SJCRH30 (cell line): ENCODE data around the gene MAOB. TPM values are rescaled to one million over a fixed set of nuclear protein-coding genes. Genes with fewer than 3 reads are reported as not detected.

Source experiments
- DNase-seq, 2 experiments: peaks; one replicate each; pipeline ENCODE4 v3.0.0-alpha.2; 2015 to 2020
- H3K27ac ChIP-seq: fragments of 250-450 bp; sonication (Bioruptor Pico); 2 replicates; pipeline ENCODE4 v1.5.1; 2020; ENCODE audit warnings: mild to moderate bottlenecking, moderate library complexity
- H3K27me3 ChIP-seq: fragments of 250-450 bp; sonication (Bioruptor Pico); 2 replicates; pipeline ENCODE4 v1.5.1; 2020; ENCODE audit warnings: mild to moderate bottlenecking, moderate library complexity
- H3K36me3 ChIP-seq: fragments of 250-450 bp; sonication (Bioruptor Pico); 2 replicates; pipeline ENCODE4 v1.5.1; 2020; ENCODE audit warnings: mild to moderate bottlenecking, moderate library complexity
- H3K4me1 ChIP-seq: fragments of 250-450 bp; sonication (Bioruptor Pico); 2 replicates; pipeline ENCODE4 v1.5.1; 2020; ENCODE audit warnings: mild to moderate bottlenecking, moderate library complexity
- H3K4me3 ChIP-seq: fragments of 250-450 bp; sonication (Bioruptor Pico); 2 replicates; pipeline ENCODE4 v1.5.1; 2020; ENCODE audit warnings: mild to moderate bottlenecking, moderate library complexity
- H3K9me3 ChIP-seq: fragments of 250-450 bp; sonication (Bioruptor Pico); replicated peaks from 2 replicates; pipeline ENCODE4 v1.5.1; 2020; ENCODE audit warnings: mild to moderate bottlenecking, moderate library complexity
- total RNA-seq: library from RNA; depleted of rRNA; stranded (reverse); fragments of >200 nt; shearing (Covaris generic); gene quantifications from 2 replicates; pipeline ENCODE4 v1.2.3, GENCODE V29; 2014

Gene MAOB
- total RNA-seq, 1 experiment from 2014 or later = not detected

- DNase-seq = peak in 1 of 2 experiments; percentile 0
- Histone ChIP-seq H3K4me1 (no peaks in the 10 kb centered on the region), H3K36me3 (no peaks in the 10 kb centered on the region), H3K27me3 (no peaks in the 10 kb centered on the region), H3K4me3 (no peak overlapping the region), H3K27ac (no peak overlapping the region), H3K9me3 (no peaks in the 10 kb centered on the region)
Observed at GRCh38 chrX:43870758-43871419, 11.4 kb downstream of the MAOB start.

- Histone ChIP-seq H3K9me3 (no peaks in the 10 kb centered on the region), H3K4me1 (no peaks in the 10 kb centered on the region), H3K36me3 (no peaks in the 10 kb centered on the region), H3K27me3 (no peaks in the 10 kb centered on the region), H3K4me3 (no peak overlapping the region), H3K27ac (no peak overlapping the region)
- no peak for DNase-seq
Observed at GRCh38 chrX:43870011-43870410, 12.2 kb downstream of the MAOB start.

- H3K36me3 ChIP-seq = no peaks in the 10 kb centered on the region
Observed at GRCh38 chrX:43868791-43869190, 13.5 kb downstream of the MAOB start.

GRCh38 chrX:43866423-43866822, 15.8 kb downstream of the MAOB start:
- no peak for DNase-seq
- Histone ChIP-seq H3K36me3 (no peaks in the 10 kb centered on the region), H3K4me3 (no peak overlapping the region)

More at GRCh38 chrX:43868791-43869190, 13.5 kb downstream of the MAOB start:
- no peak overlapping the region for H3K27ac ChIP-seq
- no peaks in the 10 kb centered on the region for H3K27me3 ChIP-seq
- no peak for DNase-seq
- H3K4me3 ChIP-seq = no peak overlapping the region
- H3K9me3 ChIP-seq = no peaks in the 10 kb centered on the region
- no peaks in the 10 kb centered on the region for H3K4me1 ChIP-seq

DNA sequence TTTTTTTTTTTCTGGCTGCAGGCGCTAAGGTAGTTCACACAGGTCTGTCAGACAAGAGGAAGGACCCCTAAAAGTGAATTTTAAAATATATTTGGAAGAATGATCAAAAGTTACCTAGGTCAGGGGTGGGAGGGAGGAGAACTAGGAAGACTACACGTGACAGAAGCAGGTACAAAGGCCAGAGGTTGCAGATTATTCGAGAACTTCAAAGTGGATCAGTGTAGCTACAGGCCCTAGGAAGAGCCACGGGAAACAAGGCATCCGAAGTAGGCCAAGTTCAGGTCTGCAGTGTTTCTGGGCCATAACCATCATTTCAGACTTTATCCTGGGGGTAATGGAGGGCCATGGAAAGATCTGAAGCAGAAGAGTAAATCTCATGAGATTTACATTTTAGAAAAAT, 16.5 kb downstream of the MAOB start:
- Histone ChIP-seq H3K4me1 (no peaks in the 10 kb centered on the region), H3K27ac (no peak overlapping the region), H3K36me3 (no peaks in the 10 kb centered on the region), H3K27me3 (no peaks in the 10 kb centered on the region), H3K9me3 (no peaks in the 10 kb centered on the region), H3K4me3 (no peak overlapping the region)
- no peak for DNase-seq

More at GRCh38 chrX:43866423-43866822, 15.8 kb downstream of the MAOB start:
- Histone ChIP-seq H3K9me3 (no peaks in the 10 kb centered on the region), H3K27ac (no peak overlapping the region), H3K4me1 (no peaks in the 10 kb centered on the region), H3K27me3 (no peaks in the 10 kb centered on the region)

DNA sequence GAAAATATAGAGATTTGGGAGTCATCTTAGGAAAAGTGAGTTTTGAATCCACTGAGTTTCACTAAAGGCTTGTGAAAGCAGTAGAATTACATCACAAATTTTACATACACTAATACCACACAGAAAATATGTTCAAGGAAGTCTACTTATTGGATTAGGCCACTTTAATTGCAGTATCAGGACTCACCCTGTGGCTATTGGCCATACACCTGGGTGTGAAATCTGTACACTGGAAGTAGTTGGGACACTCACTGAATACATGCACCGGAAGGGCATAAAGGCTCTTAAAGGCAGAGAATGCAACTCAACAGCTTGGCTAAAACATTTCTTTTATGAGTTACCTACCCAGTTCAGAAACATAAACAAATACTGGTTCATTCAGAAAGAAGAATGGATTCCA, 19.8 kb downstream of the MAOB start:
- Histone ChIP-seq H3K4me3 (no peak overlapping the region), H3K27me3 (no peaks in the 10 kb centered on the region), H3K36me3 (no peaks in the 10 kb centered on the region), H3K9me3 (no peaks in the 10 kb centered on the region), H3K4me1 (no peaks in the 10 kb centered on the region), H3K27ac (no peak overlapping the region)
- DNase-seq = no peak

- Histone ChIP-seq H3K4me1 (no peaks in the 10 kb centered on the region), H3K27ac (no peak overlapping the region), H3K27me3 (no peaks in the 10 kb centered on the region), H3K36me3 (no peaks in the 10 kb centered on the region), H3K4me3 (no peak overlapping the region), H3K9me3 (no peaks in the 10 kb centered on the region)
- no peak for DNase-seq
Observed at GRCh38 chrX:43861750-43862149, 20.5 kb downstream of the MAOB start.

- H3K9me3 ChIP-seq = no peaks in the 10 kb centered on the region
- H3K27ac ChIP-seq = no peak overlapping the region
- DNase-seq = peak in 1 of 2 experiments; percentile 8
- H3K4me1 ChIP-seq = no peaks in the 10 kb centered on the region
- no peaks in the 10 kb centered on the region for H3K27me3 ChIP-seq
- no peaks in the 10 kb centered on the region for H3K36me3 ChIP-seq
- H3K4me3 ChIP-seq = no peak overlapping the region
Observed at GRCh38 chrX:43860646-43861370, 21.4 kb downstream of the MAOB start.

DNA sequence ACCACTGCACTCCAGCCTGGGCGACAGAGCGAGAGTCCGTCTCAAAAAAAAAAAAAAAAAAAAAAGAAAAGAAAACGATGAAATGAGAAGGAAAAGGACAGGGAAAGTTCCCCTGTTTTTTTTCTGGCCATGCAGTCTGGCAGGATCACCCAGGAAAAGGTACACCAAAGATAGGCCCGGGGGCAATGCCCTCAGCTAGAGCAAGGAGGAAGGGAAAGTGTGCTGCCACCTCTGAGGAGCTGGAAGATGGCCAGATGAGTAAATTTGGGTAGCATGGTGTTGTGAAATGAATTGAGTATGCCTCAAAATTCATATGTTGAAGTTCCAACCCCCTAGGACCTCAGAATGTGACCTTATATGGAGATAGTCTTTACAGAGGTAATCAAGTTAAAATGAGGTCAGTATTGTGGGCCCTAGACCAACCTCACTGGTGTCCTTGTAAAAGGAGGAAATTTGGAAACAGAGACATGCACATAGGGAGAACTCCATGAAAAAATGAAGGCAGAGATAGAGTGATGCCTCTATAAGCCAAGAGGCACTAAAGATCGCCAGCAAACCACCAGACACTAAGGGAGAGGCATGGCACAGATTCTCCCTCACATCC, 28.9 kb downstream of the MAOB start:
- Histone ChIP-seq H3K9me3 (no peaks in the 10 kb centered on the region), H3K27me3 (no peaks in the 10 kb centered on the region), H3K36me3 (no peaks in the 10 kb centered on the region), H3K4me1 (no peaks in the 10 kb centered on the region), H3K27ac (no peak overlapping the region), H3K4me3 (no peak overlapping the region)
- DNase-seq = no peak

GRCh38 chrX:43850629-43851028, 31.6 kb downstream of the MAOB start:
- no peak for DNase-seq
- H3K4me1 ChIP-seq = no peaks in the 10 kb centered on the region
- no peaks in the 10 kb centered on the region for H3K36me3 ChIP-seq
- no peaks in the 10 kb centered on the region for H3K9me3 ChIP-seq
- H3K27me3 ChIP-seq = no peaks in the 10 kb centered on the region
- H3K27ac ChIP-seq = no peak overlapping the region
- no peak overlapping the region for H3K4me3 ChIP-seq

DNA sequence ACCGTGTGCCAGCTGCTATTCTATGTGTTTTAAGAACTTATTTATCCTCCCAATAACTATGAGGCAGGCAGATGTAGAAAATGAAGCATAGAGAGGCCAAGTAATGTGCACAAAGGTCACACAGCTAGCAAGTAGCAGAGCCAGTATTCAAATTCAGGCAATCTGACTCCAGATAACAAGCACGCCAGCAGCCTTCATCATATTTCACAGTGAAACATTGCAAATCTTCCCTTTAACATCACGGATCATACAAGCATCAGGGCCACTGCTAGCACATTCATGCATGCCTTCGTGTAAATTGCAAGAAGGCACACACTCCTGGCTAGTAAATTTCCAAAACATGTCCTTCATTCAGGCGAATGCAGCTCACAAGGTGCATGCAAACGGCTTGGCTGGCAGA, 33.1 kb downstream of the MAOB start:
- Histone ChIP-seq H3K4me3 (no peak overlapping the region), H3K9me3 (no peaks in the 10 kb centered on the region), H3K4me1 (no peaks in the 10 kb centered on the region), H3K36me3 (no peaks in the 10 kb centered on the region), H3K27me3 (no peaks in the 10 kb centered on the region), H3K27ac (no peak overlapping the region)
- no peak for DNase-seq

GRCh38 chrX:43847352-43847751, 34.9 kb downstream of the MAOB start:
- Histone ChIP-seq H3K4me3 (no peak overlapping the region), H3K36me3 (no peaks in the 10 kb centered on the region), H3K27ac (no peak overlapping the region), H3K4me1 (no peaks in the 10 kb centered on the region), H3K27me3 (no peaks in the 10 kb centered on the region), H3K9me3 (no peaks in the 10 kb centered on the region)
- no peak for DNase-seq

DNA sequence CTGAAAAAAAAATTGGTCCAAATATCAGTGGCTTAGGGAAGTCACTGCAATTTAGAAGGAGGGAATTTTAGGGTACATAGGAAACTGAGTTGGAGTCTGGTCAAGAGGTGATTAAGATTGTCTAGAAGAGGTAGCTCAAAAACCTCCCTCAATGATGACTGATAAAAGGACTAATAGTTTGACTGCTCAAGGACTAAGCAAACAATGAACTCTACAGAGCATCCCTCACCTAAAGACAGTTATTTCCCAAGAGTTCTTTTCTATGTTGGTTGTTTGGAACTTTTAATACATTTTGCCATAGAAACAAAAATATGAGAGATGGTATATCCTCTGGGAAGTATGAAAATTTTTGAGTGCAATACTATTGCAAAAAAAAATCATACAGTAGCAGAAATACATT, 35.7 kb downstream of the MAOB start:
- Histone ChIP-seq H3K4me1 (no peaks in the 10 kb centered on the region), H3K27ac (no peak overlapping the region), H3K36me3 (no peaks in the 10 kb centered on the region), H3K27me3 (no peaks in the 10 kb centered on the region), H3K9me3 (no peaks in the 10 kb centered on the region), H3K4me3 (no peak overlapping the region)
- no peak for DNase-seq

GRCh38 chrX:43845776-43846175, 36.5 kb downstream of the MAOB start:
- H3K27ac ChIP-seq = no peak overlapping the region
- no peaks in the 10 kb centered on the region for H3K4me1 ChIP-seq
- no peaks in the 10 kb centered on the region for H3K9me3 ChIP-seq
- H3K27me3 ChIP-seq = no peaks in the 10 kb centered on the region
- H3K36me3 ChIP-seq = no peaks in the 10 kb centered on the region
- no peak overlapping the region for H3K4me3 ChIP-seq
- no peak for DNase-seq

DNA sequence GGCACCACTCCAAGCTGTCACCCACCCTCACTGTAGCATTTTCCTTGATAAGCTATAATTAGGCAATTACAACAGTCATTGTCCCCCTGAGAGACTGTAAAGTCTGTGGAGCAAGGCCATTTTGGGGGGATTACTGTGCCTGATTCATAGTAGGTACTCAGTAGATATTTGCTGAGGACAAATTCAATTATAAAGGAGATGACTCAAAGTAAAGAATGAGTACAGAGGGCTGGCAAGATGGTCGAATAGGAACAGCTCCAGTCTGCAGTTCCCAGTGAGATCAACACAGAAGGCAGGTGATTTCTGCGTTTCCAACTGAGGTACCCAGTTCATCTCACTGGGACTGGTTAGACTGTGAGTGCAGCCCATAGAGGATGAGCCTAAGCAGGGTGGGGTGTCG, 42.0 kb downstream of the MAOB start:
- Histone ChIP-seq H3K36me3 (no peaks in the 10 kb centered on the region), H3K9me3 (no peaks in the 10 kb centered on the region), H3K4me3 (no peak overlapping the region), H3K27ac (no peak overlapping the region), H3K27me3 (no peaks in the 10 kb centered on the region), H3K4me1 (no peaks in the 10 kb centered on the region)
- no peak for DNase-seq
